Endothelial cell of umbilical vein (primary cell): Measurements from ENCODE around the gene CSN3. TPM values are rescaled to one million over a fixed set of nuclear protein-coding genes. Genes with fewer than 3 reads are reported as not detected.

Source experiments
- BruUV-seq: library from RNA; stranded (reverse); fragments of 400-500 nt; replicated peaks from 2 replicates; lab custom pipeline; 2021; lab: Mats Ljungman, UMichigan
- CTCF ChIA-PET: fragments of 300-600, 350-600 bp; sonication (Branson Sonifier 250); formaldehyde crosslinking; loops from one replicate; lab custom pipeline; 2021; ENCODE audit warnings: antibody characterized with exemption, inconsistent platforms; lab: Charles Lee
- POLR2A ChIA-PET: fragments of 300-600, 350-600 bp; sonication (Branson Sonifier 250); formaldehyde crosslinking; loops from one replicate; lab custom pipeline; 2021; ENCODE audit warnings: antibody characterized with exemption, inconsistent platforms; lab: Charles Lee
- DNase-seq: peaks from one replicate; pipeline ENCODE4 v3.0.0-alpha.2; 2011; ENCODE audit warnings: low read depth, low spot score
- FAIRE-seq: peaks from 2 replicates; lab custom pipeline; 2011; peaks lifted over from hg19 to GRCh38; lab: Jason Lieb, UNC
- H2AFZ ChIP-seq: 2 replicates; pipeline ENCODE4 v1.6.0; 2012; ENCODE audit warnings: low read depth, low read length, control low read depth, inconsistent platforms
- H3K27ac ChIP-seq: 2 replicates; pipeline ENCODE4 v1.5.1; 2011; ENCODE audit warnings: low read depth, mild to moderate bottlenecking, control low read depth, low read length, moderate library complexity; ENCODE audit not compliant: insufficient read depth
- H3K27me3 ChIP-seq, 2 experiments: 2 replicates each; pipeline versions ENCODE4 v1.6.0 to v1.6.1; 2011; ENCODE audit warnings: low read length in 2 of 2, mixed read lengths in 1 of 2; ENCODE audit not compliant: control insufficient read depth in 2 of 2, insufficient read depth in 2 of 2
- H3K36me3 ChIP-seq, 2 experiments: 2 replicates in 1 of 2; 3 replicates in 1 of 2; pipeline ENCODE4 v1.5.1; 2011; ENCODE audit warnings: low read length in 2 of 2, mild to moderate bottlenecking in 1 of 2, moderate library complexity in 1 of 2; ENCODE audit not compliant: control insufficient read depth in 2 of 2, insufficient read depth in 2 of 2; ENCODE audit errors: extremely low read depth in 1 of 2
- H3K4me1 ChIP-seq: 3 replicates; pipeline ENCODE4 v1.5.1; 2011; ENCODE audit warnings: mild to moderate bottlenecking, low read length; ENCODE audit not compliant: control insufficient read depth, insufficient read depth; ENCODE audit errors: extremely low read depth
- H3K4me2 ChIP-seq: 2 replicates; pipeline ENCODE4 v1.6.1; 2011; ENCODE audit warnings: low read length, control low read depth, mixed read lengths; ENCODE audit not compliant: insufficient read depth
- H3K4me3 ChIP-seq, 3 experiments: fragments of 200-600 bp in 1 of 3; sonication (generic), shearing (Covaris generic) in 1 of 3; replicated peaks in 1 of 3; 2 replicates each; pipeline ENCODE4 v1.5.1; 2011 to 2016; ENCODE audit warnings: control low read depth in 3 of 3, low read length in 3 of 3, mild to moderate bottlenecking in 2 of 3, inconsistent platforms in 1 of 3, low read depth in 1 of 3, moderate library complexity in 1 of 3; ENCODE audit not compliant: insufficient read depth in 1 of 3
- H3K79me2 ChIP-seq: 2 replicates; pipeline ENCODE4 v1.6.0; 2012; ENCODE audit warnings: low read length, inconsistent platforms; ENCODE audit not compliant: control insufficient read depth, insufficient read depth
- H3K9ac ChIP-seq: replicated peaks from 2 replicates; pipeline ENCODE3; 2011; ENCODE audit warnings: low read length, control low read depth; ENCODE audit not compliant: insufficient read depth; ENCODE audit errors: extremely low read depth
- H3K9me1 ChIP-seq: replicated peaks from 3 replicates; pipeline ENCODE4 v1.6.0; 2011; ENCODE audit warnings: mild to moderate bottlenecking, low read length; ENCODE audit not compliant: control insufficient read depth, insufficient read depth; ENCODE audit errors: extremely low read depth
- H3K9me3 ChIP-seq: replicated peaks from 2 replicates; pipeline ENCODE4 v1.5.1; 2012; ENCODE audit warnings: low read length, inconsistent platforms; ENCODE audit not compliant: control insufficient read depth, insufficient read depth
- H4K20me1 ChIP-seq: replicated peaks from 2 replicates; pipeline ENCODE3; 2011; ENCODE audit warnings: mild to moderate bottlenecking, low read length; ENCODE audit not compliant: control insufficient read depth, insufficient read depth; ENCODE audit errors: extremely low read depth
- CTCF ChIP-seq, 2 donors: IDR thresholded peaks; 1 replicate in 1 of 2; 2 replicates in 1 of 2; pipeline ENCODE4 v1.5.1; 2011; ENCODE audit warnings: low read length in 2 of 2, mild to moderate bottlenecking in 2 of 2, moderate library complexity in 2 of 2, control low read depth in 1 of 2, inconsistent platforms in 1 of 2, low read depth in 1 of 2; ENCODE audit not compliant: insufficient read depth in 1 of 2; ENCODE audit errors: extremely low read depth in 1 of 2
- EZH2 ChIP-seq: IDR thresholded peaks from 2 replicates; pipeline ENCODE4 v1.6.1; 2012; ENCODE audit warnings: borderline replicate concordance, low read depth, mild to moderate bottlenecking, moderate library complexity, low read length, inconsistent platforms; ENCODE audit not compliant: severe bottlenecking
- FOS ChIP-seq: IDR thresholded peaks from 2 replicates; pipeline ENCODE4 v1.6.1; 2011; ENCODE audit warnings: mild to moderate bottlenecking, low read length, moderate library complexity, borderline replicate concordance; ENCODE audit not compliant: insufficient read depth
- GATA2 ChIP-seq: IDR thresholded peaks from 2 replicates; pipeline ENCODE4 v1.7.0; 2011; ENCODE audit warnings: low read depth, mild to moderate bottlenecking, moderate library complexity, mixed read lengths, low read length; ENCODE audit not compliant: insufficient read length, insufficient read depth
- JUN ChIP-seq: IDR thresholded peaks from 2 replicates; pipeline ENCODE4 v1.6.1; 2011; ENCODE audit warnings: borderline replicate concordance, low read depth; ENCODE audit not compliant: insufficient read length, insufficient read depth
- MYC ChIP-seq: IDR thresholded peaks from one replicate; pipeline ENCODE4 v1.6.1; 2011; ENCODE audit warnings: mild to moderate bottlenecking, low read depth, low read length
- POLR2A ChIP-seq: IDR thresholded peaks from 2 replicates; pipeline ENCODE4 v1.6.1; 2012; ENCODE audit warnings: low read depth, mild to moderate bottlenecking, control low read depth, low read length
- POLR2AphosphoS5 ChIP-seq: IDR thresholded peaks from 2 replicates; pipeline ENCODE4 v1.6.1; 2012; ENCODE audit warnings: low read depth, mild to moderate bottlenecking, control low read depth, low read length, moderate library complexity; ENCODE audit not compliant: insufficient read depth
- dilution Hi-C: fragments of 300-500 bp; cut with MboI; formaldehyde crosslinking; loops from one replicate; pipeline ENCODE4 v1.15.0; 2019; ENCODE audit warnings: low sequenced_read_pairs; ENCODE audit not compliant: extremely low pct_ligation_motif_present
- intact Hi-C: fragments of 100-400 bp; cut with micrococcal nuclease; formaldehyde crosslinking; loops from one replicate; pipeline ENCODE4 v1.10.0; 2022
- polyA plus RNA-seq, 4 experiments: library from polyadenylated mRNA; depleted of rRNA in 3 of 4; stranded (reverse) in 3 of 4; unstranded in 1 of 4; fragments of >200 nt; gene quantifications; 2 replicates each; pipeline versions ENCODE4 v1.2.1 to v1.2.3, GENCODE V29; 2011 to 2012; ENCODE audit warnings: missing spikeins in 1 of 4
- total RNA-seq: library from RNA; stranded (reverse); gene quantifications from 2 replicates; pipeline ENCODE4 v1.2.3, GENCODE V29; 2021
- TF ChIP-seq, protein P1 (sequence below): IDR thresholded peaks from 2 replicates; pipeline ENCODE4 v1.6.1; 2011; ENCODE audit not compliant: insufficient read depth, insufficient read length

The CSN3 gene
- total and polyA plus RNA-seq, 2 donors (not counting 3 experiments of a cell fraction or from before 2014, with no cell fraction given) = not detected

DNA sequence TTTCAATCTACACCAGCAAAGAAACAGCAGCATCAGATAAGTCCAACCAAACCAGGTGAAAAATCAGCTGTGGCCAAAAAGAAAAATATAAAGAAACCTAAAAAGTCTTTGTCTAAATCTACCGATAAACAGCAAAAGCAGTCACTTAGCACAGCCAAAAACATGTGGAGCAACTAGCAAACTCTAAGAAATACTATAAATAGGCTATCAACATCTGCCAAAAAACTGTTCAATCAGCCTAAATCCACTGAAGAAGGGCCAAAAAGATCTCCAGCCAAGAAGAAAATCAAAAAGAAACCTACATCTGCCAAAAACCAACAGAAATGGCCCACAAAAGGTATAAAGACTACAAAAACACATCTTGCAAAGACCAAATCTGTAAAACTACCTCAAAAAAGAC is 55.7 kb downstream of the CSN3 start:
- intact Hi-C loops = no loop called here
- no peak overlapping the region for H3K27ac ChIP-seq
- no peaks in the 10 kb centered on the region for H3K27me3 ChIP-seq
- no peaks in the 10 kb centered on the region for H3K9me3 ChIP-seq
- dilution Hi-C loops = no loop called here
- H3K4me2 ChIP-seq = no peak overlapping the region
- H3K36me3 ChIP-seq = no peaks in the 10 kb centered on the region
- no peak overlapping the region for H2AFZ ChIP-seq
- BruUV-seq = no TSS peak
- H3K9ac ChIP-seq = no peak overlapping the region
- ChIA-PET CTCF (no interaction called here), POLR2A (no interaction called here)
- H3K4me3 ChIP-seq = no peak overlapping the region
- H4K20me1 ChIP-seq = no peaks in the 10 kb centered on the region
- no peaks in the 10 kb centered on the region for H3K79me2 ChIP-seq
- no peaks in the 10 kb centered on the region for H3K9me1 ChIP-seq
- FAIRE-seq (no peak), DNase-seq (no peak)
- TF ChIP-seq, protein P1, sequence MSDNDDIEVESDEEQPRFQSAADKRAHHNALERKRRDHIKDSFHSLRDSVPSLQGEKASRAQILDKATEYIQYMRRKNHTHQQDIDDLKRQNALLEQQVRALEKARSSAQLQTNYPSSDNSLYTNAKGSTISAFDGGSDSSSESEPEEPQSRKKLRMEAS = no peak
- TF ChIP-seq MYC = no peak
- TF ChIP-seq POLR2AphosphoS5 = no peak
- TF ChIP-seq GATA2 = no peak
- TF ChIP-seq EZH2 = no peak
- TF ChIP-seq POLR2A = no peak
- no peak for TF ChIP-seq FOS
- no peaks in the 10 kb centered on the region for H3K4me1 ChIP-seq

DNA sequence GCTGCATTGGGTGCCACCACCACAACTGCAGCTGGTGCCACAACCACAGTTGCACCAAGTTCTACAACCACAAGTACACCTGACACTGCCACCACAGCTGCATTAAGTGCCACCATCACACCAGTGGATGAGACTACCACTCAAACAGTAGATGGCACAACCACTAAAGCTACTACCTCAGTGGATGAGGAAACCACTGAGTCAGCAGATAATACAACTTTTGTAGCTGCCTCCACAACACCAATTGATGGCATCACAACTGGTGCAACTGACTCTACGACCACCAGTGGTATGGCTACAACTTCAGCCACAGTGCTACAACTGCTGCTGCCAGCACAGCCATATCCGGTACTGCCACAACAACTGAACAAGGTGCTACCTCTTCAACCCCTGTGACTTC is 57.2 kb downstream of the CSN3 start:
- no peaks in the 10 kb centered on the region for H3K27me3 ChIP-seq
- H3K9me1 ChIP-seq = no peaks in the 10 kb centered on the region
- H3K4me2 ChIP-seq = no peak overlapping the region
- H3K79me2 ChIP-seq = no peaks in the 10 kb centered on the region
- no peaks in the 10 kb centered on the region for H3K36me3 ChIP-seq
- no peak overlapping the region for H3K27ac ChIP-seq
- no peak for FAIRE-seq
- CTCF ChIA-PET = no interaction called here
- H3K9ac ChIP-seq = no peak overlapping the region
- no peaks in the 10 kb centered on the region for H3K4me1 ChIP-seq
- no peaks in the 10 kb centered on the region for H3K9me3 ChIP-seq
- no TSS peak for BruUV-seq
- H3K4me3 ChIP-seq = no peak overlapping the region
- TF ChIP-seq GATA2 (no peak), EZH2 (no peak), MYC (no peak), JUN (no peak), POLR2A (no peak), FOS (no peak), POLR2AphosphoS5 (no peak), CTCF (IDR thresholded peaks at IDR 0.05; ENCODE audit: extremely low read depth in 1 of 2, insufficient read depth in 1 of 2, low read depth in 1 of 2, low read length in 2 of 2) (no peak)
- TF ChIP-seq, protein P1 = no peak
- H2AFZ ChIP-seq = no peak overlapping the region
- no peaks in the 10 kb centered on the region for H4K20me1 ChIP-seq
- dilution Hi-C loops = no loop called here
- intact Hi-C loops = no loop called here
- no peak for DNase-seq
- POLR2A ChIA-PET = no interaction called here
